GM23338 (cell line): ENCODE measurements around the gene KRTAP4-2. TPM values are rescaled to one million over a fixed set of nuclear protein-coding genes. Genes with fewer than 3 reads are reported as not detected.
"Not testable (repeated sequence)": the region's sequence is repeated elsewhere in the genome, so short reads cannot be mapped to it uniquely, and the experiment has no call there.

Source experiments
- ATAC-seq: fragments of 200-7000 bp; cut with Tn5 transposase; 3 replicates; pipeline ENCODE4 v1.9.1; 2020
- DNase-seq: peaks from one replicate; pipeline ENCODE4 v3.0.0-alpha.2; 2015; ENCODE audit warnings: low spot score
- H2AFZ ChIP-seq: fragments of 200-600 bp; sonication (generic); 2 replicates; pipeline ENCODE4 v1.8.0; 2016; ENCODE audit warnings: antibody characterized with exemption, mild to moderate bottlenecking, moderate library complexity
- H3F3A ChIP-seq: fragments of 200-600 bp; sonication (generic); replicated peaks from 2 replicates; pipeline ENCODE4 v1.8.0; 2017; ENCODE audit warnings: antibody characterized with exemption, mixed run types, low read depth
- H3K27ac ChIP-seq: fragments of 200-600 bp; sonication (generic); 2 replicates; pipeline ENCODE4 v1.6.1; 2016; ENCODE audit warnings: low read depth
- H3K27me3 ChIP-seq: fragments of 200-600 bp; sonication (generic); 2 replicates; pipeline ENCODE4 v1.8.0; 2016; ENCODE audit warnings: mild to moderate bottlenecking, mixed run types, moderate library complexity; ENCODE audit not compliant: insufficient read depth
- H3K36me3 ChIP-seq: fragments of 200-600 bp; sonication (generic); 2 replicates; pipeline ENCODE4 v1.8.0; 2016; ENCODE audit warnings: mild to moderate bottlenecking; ENCODE audit not compliant: insufficient read depth
- H3K4me1 ChIP-seq: fragments of 200-600 bp; sonication (generic); 2 replicates; pipeline ENCODE4 v1.8.0; 2016; ENCODE audit warnings: mild to moderate bottlenecking, moderate library complexity; ENCODE audit not compliant: insufficient read depth
- H3K4me2 ChIP-seq: fragments of 200-600 bp; sonication (generic); 2 replicates; pipeline ENCODE4 v1.7.1; 2017; ENCODE audit warnings: mixed run types
- H3K4me3 ChIP-seq: fragments of 200-600 bp; sonication (generic); 2 replicates; pipeline ENCODE4 v1.6.1; 2016; ENCODE audit warnings: mixed run types
- H3K79me2 ChIP-seq: fragments of 200-600 bp; sonication (generic); replicated peaks from 2 replicates; pipeline ENCODE4 v1.8.0; 2017; ENCODE audit warnings: mild to moderate bottlenecking; ENCODE audit not compliant: insufficient read depth
- H3K9me2 ChIP-seq: fragments of 200-600 bp; sonication (generic); 2 replicates; pipeline ENCODE4 v1.8.0; 2017; ENCODE audit not compliant: insufficient read depth
- H4K20me1 ChIP-seq: fragments of 200-600 bp; sonication (generic); replicated peaks from 2 replicates; pipeline ENCODE4 v1.8.0; 2017; ENCODE audit warnings: mild to moderate bottlenecking; ENCODE audit not compliant: insufficient read depth
- H3K27ac Mint-ChIP-seq: 2 replicates; pipeline ENCODE4 v1.8.0; 2020; ENCODE audit warnings: inconsistent platforms, mild to moderate bottlenecking, moderate library complexity, mixed read lengths
- H3K27me3 Mint-ChIP-seq: 3 replicates; pipeline ENCODE4 v1.8.0; 2022; ENCODE audit warnings: low read depth, mild to moderate bottlenecking, moderate library complexity, mixed read lengths, inconsistent platforms; ENCODE audit not compliant: insufficient read depth, poor library complexity
- H3K36me3 Mint-ChIP-seq: 3 replicates; pipeline ENCODE4 v1.8.0; 2021; ENCODE audit warnings: low read depth, mild to moderate bottlenecking, inconsistent platforms, moderate library complexity, mixed read lengths
- H3K4me1 Mint-ChIP-seq: 3 replicates; pipeline ENCODE4 v1.8.0; 2020; ENCODE audit warnings: mild to moderate bottlenecking, inconsistent platforms, mixed read lengths
- H3K4me3 Mint-ChIP-seq: 3 replicates; pipeline ENCODE4 v1.8.0; 2021; ENCODE audit warnings: moderate library complexity, mild to moderate bottlenecking, inconsistent platforms, mixed read lengths
- H3K9me3 Mint-ChIP-seq: 3 replicates; pipeline ENCODE4 v1.8.0; 2020; ENCODE audit warnings: moderate library complexity, mild to moderate bottlenecking, inconsistent platforms, mixed read lengths
- CREB1 ChIP-seq: fragments of 250-450 bp; sonication (Bioruptor Pico); IDR thresholded peaks from 2 replicates; pipeline ENCODE4 v1.5.0; 2020; ENCODE audit warnings: low read depth, mild to moderate bottlenecking, moderate library complexity
- EZH2 ChIP-seq: fragments of 200-600 bp; sonication (generic); IDR thresholded peaks from one replicate; pipeline ENCODE4 v1.8.0; 2017; ENCODE audit warnings: antibody characterized with exemption, mild to moderate bottlenecking, low read depth; ENCODE audit not compliant: unreplicated experiment
- EZH2phosphoT487 ChIP-seq: fragments of 200-600 bp; sonication (generic); IDR thresholded peaks from one replicate; pipeline ENCODE4 v1.8.1; 2018; ENCODE audit warnings: antibody characterized with exemption; ENCODE audit not compliant: unreplicated experiment
- NANOG ChIP-seq: IDR thresholded peaks from 2 replicates; pipeline ENCODE4 v1.6.1; 2016; ENCODE audit warnings: antibody characterized with exemption, borderline replicate concordance
- STAT1 ChIP-seq: IDR thresholded peaks from one replicate; pipeline ENCODE4 v1.6.1; 2016; ENCODE audit warnings: antibody characterized with exemption; ENCODE audit not compliant: unreplicated experiment
- ZNF114 ChIP-seq: fragments of 250-450 bp; sonication (Bioruptor Pico); IDR thresholded peaks from 2 replicates; pipeline ENCODE4 v1.5.0; 2020; ENCODE audit warnings: mild to moderate bottlenecking, moderate library complexity
- polyA plus RNA-seq: library from polyadenylated mRNA; unstranded; fragments of >200 nt; fragmentation: Nextera tagmentation; extraction: Ambion mirVana; gene quantifications from 2 replicates; pipeline ENCODE4 v1.2.1, GENCODE V29; 2016
- total RNA-seq: library from RNA; depleted of rRNA; stranded (reverse); fragments of >200 nt; shearing (Covaris generic); gene quantifications from 2 replicates; pipeline ENCODE4 v1.2.3, GENCODE V29; 2014
- TF ChIP-seq, protein P1 (sequence below), 2 experiments: fragments of 200-600 bp in 1 of 2; sonication (generic) in 1 of 2; conservative IDR thresholded peaks; 2 replicates each; pipeline versions ENCODE4 v1.5.1 to v1.6.1; 2016 to 2017; ENCODE audit warnings: antibody characterized with exemption in 2 of 2, low read depth in 2 of 2, mild to moderate bottlenecking in 2 of 2, moderate library complexity in 1 of 2
- TF ChIP-seq, protein P2 (sequence below): IDR thresholded peaks from one replicate; pipeline ENCODE4 v1.6.1; 2018; ENCODE audit warnings: antibody characterized with exemption; ENCODE audit not compliant: unreplicated experiment

The KRTAP4-2 gene
- total and polyA plus RNA-seq, 2 experiments from 2014 or later = not detected

DNA sequence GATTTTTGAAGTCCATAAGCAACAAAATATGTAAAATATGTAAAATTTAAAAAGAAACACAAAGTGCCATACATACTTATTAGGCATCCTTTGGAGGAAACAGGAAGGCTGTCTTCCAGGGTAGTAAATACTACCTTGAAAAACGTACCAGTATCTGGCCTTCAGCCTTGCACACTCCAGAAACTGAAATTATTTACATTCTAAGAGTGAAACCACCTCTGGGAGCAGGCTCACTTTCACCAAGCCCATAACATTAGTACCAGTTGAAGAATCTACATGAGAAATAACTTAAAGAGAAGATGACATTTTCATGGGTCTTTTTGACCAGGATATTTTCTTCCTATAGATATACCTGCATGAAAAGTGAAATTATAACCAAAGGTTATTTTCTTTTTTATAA is 18.0 kb upstream of the KRTAP4-2 start:
- TF ChIP-seq EZH2phosphoT487 = no peak
- TF ChIP-seq CREB1 (CRISPR knock-in tag) = no peak
- TF ChIP-seq ZNF114 (CRISPR knock-in tag) = no peak
- no peak for TF ChIP-seq NANOG
- TF ChIP-seq, protein P1, sequence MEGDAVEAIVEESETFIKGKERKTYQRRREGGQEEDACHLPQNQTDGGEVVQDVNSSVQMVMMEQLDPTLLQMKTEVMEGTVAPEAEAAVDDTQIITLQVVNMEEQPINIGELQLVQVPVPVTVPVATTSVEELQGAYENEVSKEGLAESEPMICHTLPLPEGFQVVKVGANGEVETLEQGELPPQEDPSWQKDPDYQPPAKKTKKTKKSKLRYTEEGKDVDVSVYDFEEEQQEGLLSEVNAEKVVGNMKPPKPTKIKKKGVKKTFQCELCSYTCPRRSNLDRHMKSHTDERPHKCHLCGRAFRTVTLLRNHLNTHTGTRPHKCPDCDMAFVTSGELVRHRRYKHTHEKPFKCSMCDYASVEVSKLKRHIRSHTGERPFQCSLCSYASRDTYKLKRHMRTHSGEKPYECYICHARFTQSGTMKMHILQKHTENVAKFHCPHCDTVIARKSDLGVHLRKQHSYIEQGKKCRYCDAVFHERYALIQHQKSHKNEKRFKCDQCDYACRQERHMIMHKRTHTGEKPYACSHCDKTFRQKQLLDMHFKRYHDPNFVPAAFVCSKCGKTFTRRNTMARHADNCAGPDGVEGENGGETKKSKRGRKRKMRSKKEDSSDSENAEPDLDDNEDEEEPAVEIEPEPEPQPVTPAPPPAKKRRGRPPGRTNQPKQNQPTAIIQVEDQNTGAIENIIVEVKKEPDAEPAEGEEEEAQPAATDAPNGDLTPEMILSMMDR (conservative IDR thresholded peaks at IDR 0.05; ENCODE audit: low read depth in 2 of 2) = no peak
- no peak for TF ChIP-seq EZH2
- no peak for TF ChIP-seq STAT1
- H3K36me3 Mint-ChIP-seq = no peaks in the 10 kb centered on the region; the same call in 2 of the 3 replicates
- no peak overlapping the region for H3K4me3 Mint-ChIP-seq
- no peak overlapping the region for H3K4me2 ChIP-seq
- no peak for DNase-seq
- H3K27ac Mint-ChIP-seq = no peak overlapping the region
- H3K4me3 ChIP-seq = no peak overlapping the region
- H3K27ac ChIP-seq = no peak overlapping the region
- no peaks in the 10 kb centered on the region for H3K4me1 ChIP-seq
- H3F3A ChIP-seq = no peaks in the 10 kb centered on the region
- no peaks in the 10 kb centered on the region; the same call in 1 of the 2 replicates for H3K9me2 ChIP-seq
- no peaks in the 10 kb centered on the region for H3K36me3 ChIP-seq
- no peaks in the 10 kb centered on the region for H3K27me3 ChIP-seq
- H3K27me3 Mint-ChIP-seq = peaks cover 2% of the 10 kb centered on the region
- peaks cover 9% of the 10 kb centered on the region; the same call in 2 of the 3 replicates for H3K9me3 Mint-ChIP-seq
- H3K4me1 Mint-ChIP-seq = no peaks in the 10 kb centered on the region
- no peak for ATAC-seq
- H3K79me2 ChIP-seq = no peaks in the 10 kb centered on the region
- H4K20me1 ChIP-seq = no peaks in the 10 kb centered on the region
- H2AFZ ChIP-seq = no peak overlapping the region

DNA sequence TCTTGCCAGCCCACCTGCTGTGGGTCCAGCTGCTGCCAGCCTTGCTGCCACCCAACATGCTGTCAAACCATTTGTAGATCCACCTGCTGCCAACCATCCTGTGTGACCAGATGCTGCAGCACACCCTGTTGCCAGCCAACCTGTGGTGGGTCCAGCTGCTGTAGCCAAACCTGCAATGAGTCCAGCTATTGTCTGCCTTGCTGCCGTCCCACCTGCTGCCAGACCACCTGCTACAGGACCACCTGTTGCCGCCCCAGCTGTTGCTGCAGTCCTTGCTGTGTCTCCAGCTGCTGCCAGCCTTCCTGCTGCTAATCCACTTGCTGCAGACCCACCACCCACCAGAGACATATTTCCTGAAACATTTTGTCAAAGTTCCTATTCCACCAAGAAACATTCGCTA is 12.3 kb upstream of the KRTAP4-2 start:
- no peak overlapping the region for H3K4me3 Mint-ChIP-seq
- Histone ChIP-seq H3F3A (no peaks in the 10 kb centered on the region), H3K9me2 (no peaks in the 10 kb centered on the region), H3K4me1 (no peaks in the 10 kb centered on the region), H3K36me3 (no peaks in the 10 kb centered on the region), H3K4me3 (no peak overlapping the region), H3K4me2 (no peak overlapping the region), H3K27me3 (no peaks in the 10 kb centered on the region), H3K27ac (no peak overlapping the region), H4K20me1 (no peaks in the 10 kb centered on the region), H3K79me2 (no peaks in the 10 kb centered on the region), H2AFZ (no peak overlapping the region)
- no peak overlapping the region for H3K27ac Mint-ChIP-seq
- TF ChIP-seq, protein P2, sequence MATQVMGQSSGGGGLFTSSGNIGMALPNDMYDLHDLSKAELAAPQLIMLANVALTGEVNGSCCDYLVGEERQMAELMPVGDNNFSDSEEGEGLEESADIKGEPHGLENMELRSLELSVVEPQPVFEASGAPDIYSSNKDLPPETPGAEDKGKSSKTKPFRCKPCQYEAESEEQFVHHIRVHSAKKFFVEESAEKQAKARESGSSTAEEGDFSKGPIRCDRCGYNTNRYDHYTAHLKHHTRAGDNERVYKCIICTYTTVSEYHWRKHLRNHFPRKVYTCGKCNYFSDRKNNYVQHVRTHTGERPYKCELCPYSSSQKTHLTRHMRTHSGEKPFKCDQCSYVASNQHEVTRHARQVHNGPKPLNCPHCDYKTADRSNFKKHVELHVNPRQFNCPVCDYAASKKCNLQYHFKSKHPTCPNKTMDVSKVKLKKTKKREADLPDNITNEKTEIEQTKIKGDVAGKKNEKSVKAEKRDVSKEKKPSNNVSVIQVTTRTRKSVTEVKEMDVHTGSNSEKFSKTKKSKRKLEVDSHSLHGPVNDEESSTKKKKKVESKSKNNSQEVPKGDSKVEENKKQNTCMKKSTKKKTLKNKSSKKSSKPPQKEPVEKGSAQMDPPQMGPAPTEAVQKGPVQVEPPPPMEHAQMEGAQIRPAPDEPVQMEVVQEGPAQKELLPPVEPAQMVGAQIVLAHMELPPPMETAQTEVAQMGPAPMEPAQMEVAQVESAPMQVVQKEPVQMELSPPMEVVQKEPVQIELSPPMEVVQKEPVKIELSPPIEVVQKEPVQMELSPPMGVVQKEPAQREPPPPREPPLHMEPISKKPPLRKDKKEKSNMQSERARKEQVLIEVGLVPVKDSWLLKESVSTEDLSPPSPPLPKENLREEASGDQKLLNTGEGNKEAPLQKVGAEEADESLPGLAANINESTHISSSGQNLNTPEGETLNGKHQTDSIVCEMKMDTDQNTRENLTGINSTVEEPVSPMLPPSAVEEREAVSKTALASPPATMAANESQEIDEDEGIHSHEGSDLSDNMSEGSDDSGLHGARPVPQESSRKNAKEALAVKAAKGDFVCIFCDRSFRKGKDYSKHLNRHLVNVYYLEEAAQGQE = no peak
- TF ChIP-seq, protein P1 (conservative IDR thresholded peaks at IDR 0.05; ENCODE audit: low read depth in 2 of 2) = no peak
- H3K4me1 Mint-ChIP-seq = no peaks in the 10 kb centered on the region; the same call in 2 of the 3 replicates
- no peaks in the 10 kb centered on the region for H3K27me3 Mint-ChIP-seq
- H3K9me3 Mint-ChIP-seq = peaks cover 4% of the 10 kb centered on the region; the same call in 2 of the 3 replicates
- ATAC-seq = no peak
- no peaks in the 10 kb centered on the region for H3K36me3 Mint-ChIP-seq
- no peak for DNase-seq

DNA sequence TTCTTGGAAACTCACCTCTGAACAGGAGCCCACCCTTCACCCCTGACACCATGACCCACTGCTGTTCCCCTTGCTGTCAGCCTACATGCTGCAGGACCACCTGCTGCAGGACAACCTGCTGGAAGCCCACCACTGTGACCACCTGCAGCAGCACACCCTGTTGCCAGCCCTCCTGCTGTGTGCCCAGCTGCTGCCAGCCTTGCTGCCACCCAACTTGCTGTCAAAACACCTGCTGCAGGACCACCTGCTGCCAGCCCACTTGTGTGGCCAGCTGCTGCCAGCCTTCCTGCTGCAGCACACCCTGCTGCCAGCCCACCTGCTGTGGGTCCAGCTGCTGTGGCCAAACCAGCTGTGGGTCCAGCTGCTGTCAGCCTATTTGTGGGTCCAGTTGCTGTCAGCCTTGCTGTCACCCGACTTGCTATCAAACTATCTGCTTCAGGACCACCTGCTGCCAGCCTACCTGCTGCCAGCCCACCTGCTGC is 11.9 kb upstream of the KRTAP4-2 start, which contains the start of gene KRTAP9-1:
Gene KRTAP9-1 (plus strand): TSS at position 51 of the 482 bp plus-strand sequence. CDS start 0 bp downstream, at position 51.
- not testable (repeated sequence) for H3K9me2 ChIP-seq, H3K27me3 ChIP-seq, H3K4me1 Mint-ChIP-seq, DNase-seq, H3K27ac ChIP-seq, H3K9me3 Mint-ChIP-seq, H4K20me1 ChIP-seq, H3K27ac Mint-ChIP-seq, H3K4me2 ChIP-seq, ATAC-seq, H3K36me3 Mint-ChIP-seq, H2AFZ ChIP-seq, H3K4me3 Mint-ChIP-seq, H3K27me3 Mint-ChIP-seq, H3K4me1 ChIP-seq, H3K4me3 ChIP-seq, H3K36me3 ChIP-seq, H3K79me2 ChIP-seq, H3F3A ChIP-seq
